VCaP (cell line): ENCODE data around the gene CH25H.

Experiments used
- H3K27ac ChIP-seq: fragments of 450-650 bp; 2 replicates; pipeline ENCODE4 v1.5.1; 2017
- CTCF ChIP-seq: fragments of 450-650 bp; conservative IDR thresholded peaks from 2 replicates; pipeline ENCODE4 v1.5.1; 2017; ENCODE audit warnings: mild to moderate bottlenecking, moderate library complexity

Gene CH25H

DNA sequence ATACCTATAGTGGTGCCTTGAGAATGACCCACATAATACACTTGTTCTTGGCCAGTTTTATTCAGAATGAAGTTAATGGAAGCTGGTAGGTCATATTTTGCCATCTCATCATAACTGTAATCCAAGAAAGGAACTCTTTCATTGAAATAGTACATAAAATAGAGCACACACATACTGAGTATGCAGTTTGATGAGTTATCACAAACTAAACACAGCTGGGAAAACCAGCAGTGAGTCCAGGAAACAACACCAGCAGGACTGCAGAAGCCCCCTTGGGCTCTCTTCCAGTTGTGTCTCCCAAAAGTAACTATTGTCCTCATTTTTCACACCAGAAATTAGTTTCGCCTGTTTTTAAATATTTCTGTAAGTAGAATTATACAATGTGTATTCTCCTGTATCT is 19.8 kb upstream of the CH25H start:
- no peak for TF ChIP-seq CTCF

GRCh38 chr10:89224739-89225443 is 17.8 kb upstream of the CH25H start:
- peak overlapping the region; percentile 31 for H3K27ac ChIP-seq
- peak; percentile 32 for TF ChIP-seq CTCF

More for the DNA sequence above, 19.8 kb upstream of the CH25H start:
- H3K27ac ChIP-seq = no peak overlapping the region

- H3K27ac ChIP-seq = no peak overlapping the region
- no peak for TF ChIP-seq CTCF
Measured at GRCh38 chr10:89221919-89222318, 14.8 kb upstream of the CH25H start.

DNA sequence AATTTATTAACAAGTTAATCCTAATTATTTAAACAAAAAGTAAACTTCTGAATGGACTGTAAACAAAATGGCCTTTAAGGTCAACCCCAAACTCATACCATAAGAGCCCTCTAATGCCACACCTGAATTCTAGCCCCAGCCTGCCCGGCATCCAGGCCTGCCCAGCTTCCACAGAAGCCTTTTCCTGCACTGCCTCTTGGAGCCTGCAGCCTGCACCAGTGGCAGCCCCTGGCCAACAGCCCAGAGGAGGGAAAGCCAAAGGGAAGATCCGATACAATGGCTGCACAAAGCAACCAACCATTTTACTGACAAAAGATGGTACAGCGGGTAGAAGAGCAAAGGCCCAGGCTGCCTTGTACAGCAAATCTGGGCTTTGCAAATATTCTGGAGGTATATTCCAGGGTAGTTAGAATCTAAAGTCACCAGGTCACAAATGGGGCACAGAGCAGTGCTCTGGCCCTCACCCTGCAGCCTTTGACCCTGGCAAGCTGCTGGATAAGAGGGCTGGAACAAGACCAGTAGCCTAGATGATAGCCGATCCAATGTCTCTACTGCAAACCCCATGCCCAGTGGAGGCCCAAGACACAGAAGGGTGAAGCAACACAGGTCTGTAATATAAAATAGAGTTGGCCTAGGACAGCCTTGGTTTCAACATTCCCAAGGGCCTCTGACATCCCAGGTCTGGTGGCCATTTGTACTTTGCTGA is 12.5 kb upstream of the CH25H start:
- no peak for TF ChIP-seq CTCF
- H3K27ac ChIP-seq = no peak overlapping the region

DNA sequence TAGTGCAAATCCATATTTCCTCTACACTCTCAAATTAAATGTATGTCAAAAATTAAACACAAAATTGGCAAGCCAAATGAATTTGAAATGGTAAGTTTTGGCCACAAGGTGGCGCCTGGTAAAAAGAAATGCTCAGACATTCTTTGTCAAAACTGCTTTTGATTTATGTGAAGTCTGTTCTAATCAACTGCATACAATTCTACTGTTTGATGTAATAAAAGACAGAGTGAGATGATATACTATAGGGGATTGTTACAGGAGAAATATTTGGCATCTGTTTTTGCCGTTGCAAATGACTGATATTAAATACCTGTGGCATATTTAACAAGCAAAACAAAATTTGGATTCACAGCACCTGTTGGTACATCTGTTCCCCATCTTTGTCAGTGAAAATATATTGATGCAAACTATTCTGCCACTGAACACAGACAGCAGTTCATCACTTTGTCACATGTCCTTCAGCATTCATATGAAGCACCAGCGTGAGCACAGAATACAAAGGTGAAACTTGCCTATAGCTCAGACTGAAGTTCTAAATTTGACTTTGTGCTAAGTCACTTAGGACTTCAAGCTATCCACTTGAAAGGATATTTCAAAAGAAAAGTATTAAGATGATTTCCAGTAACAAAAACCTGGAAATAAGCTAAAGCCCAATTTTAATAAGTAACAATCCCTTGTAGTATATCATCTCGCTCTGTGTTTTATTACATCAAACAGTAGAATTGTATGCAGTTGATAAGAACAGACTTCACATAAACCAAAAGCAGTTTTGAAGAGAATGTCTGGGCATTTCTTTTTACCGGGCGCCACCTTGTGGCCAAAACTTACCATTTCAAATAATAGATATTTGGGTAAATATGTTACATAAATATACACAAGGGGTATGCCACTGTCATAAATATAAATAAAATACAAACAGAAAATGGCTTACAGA is 10.2 kb upstream of the CH25H start:
- peak overlapping the region; percentile 28; the same call in 1 of the 2 replicates for H3K27ac ChIP-seq
- peak; percentile 74 for TF ChIP-seq CTCF

DNA sequence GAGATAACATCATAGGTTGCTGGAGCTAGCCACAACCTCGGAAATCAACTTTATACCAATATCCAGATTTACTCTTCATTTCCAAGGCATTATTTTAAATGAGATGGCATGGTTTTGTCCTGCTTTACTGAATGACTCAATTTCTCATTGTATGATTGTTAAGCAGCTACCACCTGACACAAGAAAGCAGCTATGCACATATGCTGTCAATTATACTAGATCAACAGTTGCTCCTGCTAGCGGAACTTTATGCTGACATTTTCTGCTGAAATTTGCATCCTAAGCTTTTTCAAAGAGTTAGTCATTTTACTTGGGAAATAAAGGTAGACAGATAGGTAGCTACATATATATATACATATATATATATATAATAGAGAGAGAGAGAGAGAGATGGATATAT is 8.9 kb upstream of the CH25H start:
- no peak for TF ChIP-seq CTCF
- no peak overlapping the region for H3K27ac ChIP-seq

GRCh38 chr10:89215511-89215910 is 8.4 kb upstream of the CH25H start:
- H3K27ac ChIP-seq = no peak overlapping the region
- no peak for TF ChIP-seq CTCF
